Measurements from ENCODE around the gene SLC49A4.

SLC49A4 gene

GRCh38 chr3:122800706-122801237 is 5.9 kb downstream of the SLC49A4 start:
- DNase-seq (ENCODE audit: low spot score in 2 of 2) (no peak), ATAC-seq (no peak)
- Mint-ChIP-seq H3K36me3 (no peaks in the 10 kb centered on the region), H3K9me3 (peaks cover 2% of the 10 kb centered on the region), H3K4me1 (peaks cover 24% of the 10 kb centered on the region), H3K27ac (no peak overlapping the region), H3K4me3 (no peak overlapping the region)

- Mint-ChIP-seq H3K4me3 (no peak overlapping the region), H3K36me3 (no peaks in the 10 kb centered on the region), H3K27ac (no peak overlapping the region), H3K9me3 (peaks cover 2% of the 10 kb centered on the region), H3K4me1 (peaks cover 8% of the 10 kb centered on the region)
- DNase-seq (ENCODE audit: low spot score in 2 of 2), result no peak
- no peak for ATAC-seq
Observed at GRCh38 chr3:122802323-122802722, 7.5 kb downstream of the SLC49A4 start.

- ATAC-seq, result peak; percentile 59
Observed at GRCh38 chr3:122803977-122804376, 9.1 kb downstream of the SLC49A4 start.

GRCh38 chr3:122810734-122811133 is 15.9 kb downstream of the SLC49A4 start:
- Mint-ChIP-seq H3K9me3 (no peaks in the 10 kb centered on the region), H3K4me1 (no peaks in the 10 kb centered on the region), H3K36me3 (peaks cover 5% of the 10 kb centered on the region), H3K4me3 (no peak overlapping the region), H3K27ac (no peak overlapping the region)
- DNase-seq (ENCODE audit: low spot score in 2 of 2) (no peak), ATAC-seq (no peak)

More at GRCh38 chr3:122803977-122804376, 9.1 kb downstream of the SLC49A4 start:
- H3K4me1 Mint-ChIP-seq, result peaks cover 8% of the 10 kb centered on the region
- no peak overlapping the region for H3K27ac Mint-ChIP-seq
- no peak for DNase-seq (ENCODE audit: low spot score in 2 of 2)
- peaks cover 5% of the 10 kb centered on the region for H3K36me3 Mint-ChIP-seq
- peaks cover 2% of the 10 kb centered on the region for H3K9me3 Mint-ChIP-seq
- H3K4me3 Mint-ChIP-seq, result no peak overlapping the region

DNA sequence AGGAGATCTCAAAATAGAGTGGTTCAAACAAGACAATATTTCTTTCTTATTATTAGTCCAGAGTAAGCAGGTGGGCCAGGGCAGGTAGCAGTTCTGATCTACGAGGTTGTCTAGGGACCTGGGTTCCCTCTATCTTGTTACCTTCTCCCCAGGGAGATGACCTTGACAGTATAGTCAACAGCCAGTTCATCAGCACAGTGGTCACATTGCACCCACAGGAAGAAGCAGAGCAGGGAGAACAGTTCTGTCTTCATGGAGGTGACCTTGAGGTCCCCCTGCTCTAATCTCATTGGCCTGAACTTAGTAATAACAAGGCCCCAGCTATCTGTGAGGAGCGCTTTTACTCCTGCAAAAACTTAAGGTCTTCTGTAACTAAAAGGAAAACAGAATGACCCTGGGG is 21.7 kb downstream of the SLC49A4 start:
- no peaks in the 10 kb centered on the region for H3K4me1 Mint-ChIP-seq
- H3K36me3 Mint-ChIP-seq, result no peaks in the 10 kb centered on the region
- no peaks in the 10 kb centered on the region for H3K9me3 Mint-ChIP-seq
- ATAC-seq (no peak), DNase-seq (ENCODE audit: low spot score in 2 of 2) (no peak)
- H3K27ac Mint-ChIP-seq, result no peak overlapping the region
- H3K4me3 Mint-ChIP-seq, result no peak overlapping the region

GRCh38 chr3:122824465-122825381 is 29.9 kb downstream of the SLC49A4 start:
- Mint-ChIP-seq H3K27ac (no peak overlapping the region), H3K36me3 (no peaks in the 10 kb centered on the region), H3K4me3 (no peak overlapping the region), H3K4me1 (no peaks in the 10 kb centered on the region), H3K9me3 (no peaks in the 10 kb centered on the region)
- no peak for DNase-seq (ENCODE audit: low spot score in 2 of 2)
- no peak for ATAC-seq

DNA sequence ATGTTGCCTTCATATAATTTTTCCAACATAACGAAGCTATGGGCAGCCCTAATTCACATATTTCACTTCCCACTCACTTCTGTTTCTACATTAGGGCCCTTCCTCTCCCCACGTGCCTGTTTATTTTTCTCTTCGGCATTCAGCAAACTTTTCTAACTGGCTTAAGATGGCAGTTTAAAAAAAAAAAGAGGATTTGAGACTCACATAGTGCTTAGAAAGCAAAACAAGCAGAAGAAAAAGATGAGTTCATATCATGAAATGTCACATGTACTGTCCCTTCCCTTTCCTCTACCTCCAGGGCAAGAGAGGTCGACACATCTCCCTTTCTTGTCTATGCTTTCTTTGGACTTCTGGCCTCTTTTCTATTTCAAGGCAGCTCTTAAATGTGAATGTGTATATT is 30.6 kb downstream of the SLC49A4 start:
- DNase-seq (ENCODE audit: low spot score in 2 of 2) (no peak), ATAC-seq (no peak)
- H3K36me3 Mint-ChIP-seq, result no peaks in the 10 kb centered on the region
- H3K4me1 Mint-ChIP-seq, result no peaks in the 10 kb centered on the region
- no peaks in the 10 kb centered on the region for H3K9me3 Mint-ChIP-seq
- H3K27ac Mint-ChIP-seq, result no peak overlapping the region
- no peak overlapping the region for H3K4me3 Mint-ChIP-seq

DNA sequence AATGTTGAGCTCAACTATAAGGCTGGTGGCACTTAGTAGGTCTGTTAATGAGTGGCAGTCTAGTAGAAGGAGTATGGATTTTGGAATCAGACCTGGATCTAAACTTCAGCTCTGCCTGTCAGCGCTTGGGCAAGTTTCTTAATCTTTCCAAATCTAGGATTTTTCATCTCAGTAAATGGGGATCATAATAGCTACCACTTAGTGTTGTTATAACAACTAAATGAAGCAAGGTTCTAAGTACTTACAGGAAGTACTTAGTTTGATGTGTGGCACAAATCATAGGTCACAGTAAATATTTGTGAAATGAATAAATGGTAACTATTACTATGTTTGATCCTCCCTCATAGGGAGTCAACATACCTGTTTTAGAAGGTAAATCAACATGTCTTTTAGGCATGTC is 31.4 kb downstream of the SLC49A4 start:
- H3K36me3 Mint-ChIP-seq, result no peaks in the 10 kb centered on the region

GRCh38 chr3:122828281-122828680 is 33.4 kb downstream of the SLC49A4 start:
- no peak overlapping the region for H3K27ac Mint-ChIP-seq
- H3K4me1 Mint-ChIP-seq, result no peaks in the 10 kb centered on the region
- DNase-seq (ENCODE audit: low spot score in 2 of 2), result no peak
- no peak overlapping the region for H3K4me3 Mint-ChIP-seq
- H3K36me3 Mint-ChIP-seq, result peaks cover 4% of the 10 kb centered on the region
- ATAC-seq, result no peak
- no peaks in the 10 kb centered on the region for H3K9me3 Mint-ChIP-seq

More for the DNA sequence above, 31.4 kb downstream of the SLC49A4 start:
- ATAC-seq (no peak), DNase-seq (ENCODE audit: low spot score in 2 of 2) (no peak)
- no peaks in the 10 kb centered on the region for H3K4me1 Mint-ChIP-seq
- H3K9me3 Mint-ChIP-seq, result no peaks in the 10 kb centered on the region
- no peak overlapping the region for H3K27ac Mint-ChIP-seq
- no peak overlapping the region for H3K4me3 Mint-ChIP-seq

DNA sequence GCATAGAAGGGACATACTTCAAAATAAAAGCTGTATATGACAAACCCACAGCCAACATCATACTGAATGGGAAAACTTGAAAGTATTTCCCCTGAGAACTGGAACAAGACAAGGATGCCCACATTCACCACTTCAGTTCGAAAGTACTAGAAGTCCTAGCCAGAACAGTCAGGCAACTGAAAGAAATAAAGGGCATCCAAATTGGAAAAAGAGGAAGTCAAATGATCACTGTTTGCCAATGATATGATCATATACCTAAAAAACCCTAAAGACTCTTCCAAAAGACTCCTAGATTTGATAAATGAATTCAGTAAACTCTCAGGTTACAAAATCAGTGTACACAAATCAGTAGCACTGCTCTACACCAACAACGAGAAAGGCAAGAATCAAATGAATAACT is 40.7 kb downstream of the SLC49A4 start:
- no peak overlapping the region for H3K4me3 Mint-ChIP-seq
- ATAC-seq (no peak), DNase-seq (ENCODE audit: low spot score in 2 of 2) (no peak)
- no peaks in the 10 kb centered on the region for H3K9me3 Mint-ChIP-seq
- H3K4me1 Mint-ChIP-seq, result no peaks in the 10 kb centered on the region
- peaks cover 14% of the 10 kb centered on the region for H3K36me3 Mint-ChIP-seq
- H3K27ac Mint-ChIP-seq, result no peak overlapping the region

DNA sequence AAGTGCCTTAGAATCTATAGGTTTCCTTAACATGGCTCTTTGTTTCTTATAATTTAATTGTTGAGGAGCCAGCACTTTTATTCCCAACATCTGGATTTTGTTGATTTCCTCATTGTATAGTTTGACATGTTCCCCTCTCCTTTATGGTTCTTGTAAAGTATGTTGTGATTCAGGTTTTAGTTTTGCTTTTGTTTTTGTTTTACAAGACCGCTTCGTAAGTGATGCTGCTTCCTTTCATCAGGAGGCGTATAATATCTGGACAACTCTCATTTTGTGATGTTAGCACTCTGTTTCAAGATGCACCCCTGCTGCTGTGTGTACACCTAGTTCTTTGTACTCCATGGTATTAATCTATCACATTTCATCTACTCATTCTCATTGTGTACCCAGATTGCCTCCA is 48.7 kb downstream of the SLC49A4 start:
- H3K36me3 Mint-ChIP-seq, result no peaks in the 10 kb centered on the region
- no peaks in the 10 kb centered on the region for H3K9me3 Mint-ChIP-seq
- H3K4me1 Mint-ChIP-seq, result peaks cover 11% of the 10 kb centered on the region
- no peak for DNase-seq (ENCODE audit: low spot score in 2 of 2)
- H3K4me3 Mint-ChIP-seq, result peak overlapping the region; percentile 36
- peak; percentile 46 for ATAC-seq
- peak overlapping the region; percentile 64 for H3K27ac Mint-ChIP-seq

DNA sequence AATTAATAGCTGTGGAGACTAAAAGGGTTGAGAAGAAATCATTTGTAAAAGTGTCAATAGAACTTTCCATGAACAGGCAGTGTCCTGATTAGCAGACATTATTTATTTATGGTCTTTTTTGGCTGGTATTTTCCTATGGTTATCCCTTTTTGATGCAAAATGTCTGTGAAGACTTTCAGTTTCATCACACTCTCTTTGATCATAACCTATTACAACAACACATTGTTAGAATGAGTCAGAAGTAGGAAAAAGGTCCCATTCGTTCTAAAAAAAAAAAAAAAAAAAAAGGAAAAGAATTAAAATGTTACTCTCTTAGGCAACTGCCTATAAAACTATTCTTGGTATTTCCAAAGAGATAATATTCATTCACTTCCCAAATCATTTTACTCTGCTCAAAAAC is 62.1 kb downstream of the SLC49A4 start:
- no peak for ATAC-seq
- no peaks in the 10 kb centered on the region for H3K4me1 Mint-ChIP-seq
- no peak overlapping the region for H3K27ac Mint-ChIP-seq
- no peak overlapping the region for H3K4me3 Mint-ChIP-seq
- H3K36me3 Mint-ChIP-seq, result peaks cover 6% of the 10 kb centered on the region
- H3K9me3 Mint-ChIP-seq, result no peaks in the 10 kb centered on the region
- DNase-seq (ENCODE audit: low spot score in 2 of 2), result no peak

GRCh38 chr3:122858373-122858772 is 63.5 kb downstream of the SLC49A4 start:
- ATAC-seq, result no peak
- no peak for DNase-seq (ENCODE audit: low spot score in 2 of 2)
- Mint-ChIP-seq H3K27ac (no peak overlapping the region), H3K36me3 (peaks cover 6% of the 10 kb centered on the region), H3K4me3 (no peak overlapping the region), H3K4me1 (no peaks in the 10 kb centered on the region), H3K9me3 (no peaks in the 10 kb centered on the region)

- H3K9me3 Mint-ChIP-seq, result no peaks in the 10 kb centered on the region
- DNase-seq (ENCODE audit: low spot score in 2 of 2), result no peak
- ATAC-seq, result no peak
- H3K4me1 Mint-ChIP-seq, result no peaks in the 10 kb centered on the region
- H3K27ac Mint-ChIP-seq, result no peak overlapping the region
- peaks cover 6% of the 10 kb centered on the region for H3K36me3 Mint-ChIP-seq
- H3K4me3 Mint-ChIP-seq, result no peak overlapping the region
Observed at GRCh38 chr3:122859021-122859805, 64.3 kb downstream of the SLC49A4 start.

- Mint-ChIP-seq H3K4me1 (no peaks in the 10 kb centered on the region), H3K4me3 (no peak overlapping the region), H3K9me3 (no peaks in the 10 kb centered on the region), H3K27ac (no peak overlapping the region), H3K36me3 (peaks cover 6% of the 10 kb centered on the region)
- ATAC-seq (no peak), DNase-seq (ENCODE audit: low spot score in 2 of 2) (no peak)
Observed at GRCh38 chr3:122862381-122862780, 67.5 kb downstream of the SLC49A4 start.
